ENCODE data around the gene LHPP.

- no peak for TF ChIP-seq CTCF (IDR thresholded peaks at IDR 0.05)
- no peak for TF ChIP-seq EZH2 (IDR thresholded peaks at IDR 0.05)
Measured at GRCh38 chr10:124593431-124593985, 131.9 kb downstream of the LHPP start.

All from neural progenitor cell (in vitro differentiated cells).